ENCODE data around the gene GSK3B.
A peak's percentile ranks its signal among the peaks of the same experiment; 100 is the strongest.

The GSK3B gene

GRCh38 chr3:120093911-120094775, at the start of gene GSK3B:
Gene GSK3B, minus strand, starts transcription at chr3:120094447. Its CDS starts 1,013 bp downstream, at chr3:120093434.
- DNase-seq: peak; percentile 34

- DNase-seq: no peak
These were observed 49.4 kb upstream of the GSK3B start for GRCh38 chr3:120143676-120144075.

GRCh38 chr3:120142236-120142635, 48.0 kb upstream of the GSK3B start:
- no peak for DNase-seq

- no peak for DNase-seq
These were observed 46.0 kb upstream of the GSK3B start for GRCh38 chr3:120140098-120140742.

- no peak for DNase-seq
These were observed 44.9 kb upstream of the GSK3B start for GRCh38 chr3:120139140-120139539.

GRCh38 chr3:120137548-120137947, 43.3 kb upstream of the GSK3B start:
- DNase-seq: no peak

- DNase-seq: no peak
These were observed 36.4 kb upstream of the GSK3B start for GRCh38 chr3:120130656-120131055.

GRCh38 chr3:120129718-120130513, 35.7 kb upstream of the GSK3B start:
- no peak for DNase-seq

GRCh38 chr3:120129051-120129450, 34.8 kb upstream of the GSK3B start:
- no peak for DNase-seq

GRCh38 chr3:120125992-120126391, 31.7 kb upstream of the GSK3B start:
- DNase-seq: no peak

GRCh38 chr3:120119846-120120510, 25.7 kb upstream of the GSK3B start:
- DNase-seq: no peak

GRCh38 chr3:120114981-120115380, 20.7 kb upstream of the GSK3B start:
- no peak for DNase-seq

GRCh38 chr3:120114376-120114775, 20.1 kb upstream of the GSK3B start:
- DNase-seq: no peak

- DNase-seq: no peak
These were observed 19.2 kb upstream of the GSK3B start for GRCh38 chr3:120113128-120114116.

- no peak for DNase-seq
These were observed 17.7 kb upstream of the GSK3B start for GRCh38 chr3:120111898-120112297.

GRCh38 chr3:120103276-120103675, 9.0 kb upstream of the GSK3B start:
- DNase-seq: no peak

- DNase-seq: no peak
These were observed 8.4 kb upstream of the GSK3B start for GRCh38 chr3:120102674-120103073.

GRCh38 chr3:120102232-120102631, 8.0 kb upstream of the GSK3B start:
- DNase-seq: no peak

- DNase-seq: no peak
These were observed 7.4 kb upstream of the GSK3B start for GRCh38 chr3:120101624-120102023.

- no peak for DNase-seq
These were observed 6.5 kb upstream of the GSK3B start for GRCh38 chr3:120100711-120101110.

GRCh38 chr3:120098710-120099109, 4.5 kb upstream of the GSK3B start:
- DNase-seq: no peak

- no peak for DNase-seq
These were observed 1.8 kb upstream of the GSK3B start for GRCh38 chr3:120095979-120096426.

Data from GOT3 (cell line).